HUDEP-2 (cell line): ENCODE results near the gene HRH1.
"Not testable (repeated sequence)": the region's sequence is repeated elsewhere in the genome, so short reads cannot be mapped to it uniquely, and the experiment has no call there.

Experiments used
- DNase-seq, 76 experiments: peaks; one replicate each; lab custom pipeline; 2025; ENCODE audit not compliant: unreplicated experiment in 76 of 76; lab: John Stamatoyannopoulos, UW

HRH1 gene, protein sequence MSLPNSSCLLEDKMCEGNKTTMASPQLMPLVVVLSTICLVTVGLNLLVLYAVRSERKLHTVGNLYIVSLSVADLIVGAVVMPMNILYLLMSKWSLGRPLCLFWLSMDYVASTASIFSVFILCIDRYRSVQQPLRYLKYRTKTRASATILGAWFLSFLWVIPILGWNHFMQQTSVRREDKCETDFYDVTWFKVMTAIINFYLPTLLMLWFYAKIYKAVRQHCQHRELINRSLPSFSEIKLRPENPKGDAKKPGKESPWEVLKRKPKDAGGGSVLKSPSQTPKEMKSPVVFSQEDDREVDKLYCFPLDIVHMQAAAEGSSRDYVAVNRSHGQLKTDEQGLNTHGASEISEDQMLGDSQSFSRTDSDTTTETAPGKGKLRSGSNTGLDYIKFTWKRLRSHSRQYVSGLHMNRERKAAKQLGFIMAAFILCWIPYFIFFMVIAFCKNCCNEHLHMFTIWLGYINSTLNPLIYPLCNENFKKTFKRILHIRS

DNA sequence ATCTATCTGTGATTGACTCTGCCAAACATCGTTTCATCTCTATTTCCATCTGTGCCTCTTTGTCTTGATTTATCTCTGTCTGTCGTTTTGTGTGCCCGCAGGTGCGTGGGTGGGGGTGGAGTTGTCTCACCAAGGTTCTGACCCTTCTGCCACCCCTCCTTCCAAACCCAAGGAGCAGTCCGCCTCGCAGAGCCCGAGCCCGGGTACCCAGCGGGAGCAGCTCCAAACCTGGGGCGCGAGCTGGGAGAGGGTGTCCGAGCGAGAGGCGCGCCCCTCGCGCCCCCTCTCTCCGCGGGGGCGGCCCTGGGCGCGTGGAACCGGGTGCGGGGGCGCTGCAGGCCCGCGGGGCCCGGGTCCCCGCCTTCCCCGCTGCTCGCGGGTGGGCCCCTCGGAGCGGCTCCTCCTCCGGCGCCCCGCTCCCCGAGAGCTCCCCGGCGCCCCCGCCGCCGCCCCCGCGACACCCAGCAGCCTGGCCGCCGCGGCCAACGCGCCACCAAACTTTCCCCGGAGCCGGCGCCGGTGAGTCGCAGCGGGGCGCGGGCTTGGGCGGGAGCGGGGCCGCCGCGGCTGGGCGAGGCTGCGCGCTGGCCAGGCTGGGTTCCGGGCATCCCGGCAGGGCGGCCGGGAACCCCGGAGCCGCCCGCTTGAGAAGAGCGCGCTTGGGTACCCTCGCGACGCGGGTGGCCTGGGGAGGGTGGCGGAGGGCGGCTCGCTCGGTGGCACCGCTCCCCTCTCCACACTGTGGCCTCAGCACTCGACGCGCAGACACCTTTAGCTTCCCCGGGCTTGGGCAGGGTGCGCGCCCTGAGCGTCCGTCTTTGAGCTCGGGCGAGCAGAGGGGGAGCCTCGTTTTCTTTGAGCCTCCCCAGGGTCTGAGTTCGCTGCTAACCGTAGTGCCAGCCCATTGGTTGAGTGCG, at the start of gene HRH1:
TSS of gene HRH1 (plus strand) at position 458 of the 917 bp plus-strand sequence. CDS start 104,545 bp downstream, outside the sequence.
- DNase-seq, result no peak

DNA sequence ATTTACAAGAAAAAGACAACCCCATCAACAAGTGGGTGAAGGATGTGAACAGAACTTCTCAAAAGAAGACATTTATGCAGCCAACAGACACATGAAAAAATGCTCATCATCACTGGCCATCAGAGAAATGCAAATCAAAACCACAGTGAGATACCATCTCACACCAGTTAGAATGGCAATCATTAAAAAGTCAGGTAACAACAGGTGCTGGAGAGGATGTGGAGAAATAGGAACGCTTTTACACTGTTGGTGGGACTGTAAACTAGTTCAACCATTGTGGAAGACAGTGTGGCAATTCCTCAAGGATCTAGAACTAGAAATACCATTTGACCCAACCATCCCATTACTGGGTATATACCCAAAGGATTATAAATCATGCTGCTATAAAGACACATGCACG, 41.0 kb upstream of the HRH1 start:
- not testable (repeated sequence) for DNase-seq

DNA sequence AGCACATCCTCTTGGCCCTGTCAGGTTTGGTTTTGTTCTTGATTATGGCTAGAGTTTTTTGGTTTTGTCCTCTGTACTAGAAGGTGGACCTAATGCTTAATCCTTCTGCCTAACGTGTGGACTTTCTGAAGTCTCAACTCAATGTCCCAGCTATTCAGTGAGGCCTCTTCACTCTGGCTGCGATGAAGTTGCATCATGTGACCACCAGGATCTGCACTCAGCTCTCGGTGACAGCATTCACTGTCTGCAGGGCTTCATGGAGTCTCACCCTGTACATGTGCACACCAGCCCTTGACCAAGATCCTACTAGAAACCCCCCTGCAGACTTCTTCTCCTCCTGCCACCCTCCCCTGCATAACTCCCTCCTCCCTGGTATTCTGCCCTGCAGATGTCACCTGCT, 38.7 kb upstream of the HRH1 start:
- DNase-seq, result no peak

DNA sequence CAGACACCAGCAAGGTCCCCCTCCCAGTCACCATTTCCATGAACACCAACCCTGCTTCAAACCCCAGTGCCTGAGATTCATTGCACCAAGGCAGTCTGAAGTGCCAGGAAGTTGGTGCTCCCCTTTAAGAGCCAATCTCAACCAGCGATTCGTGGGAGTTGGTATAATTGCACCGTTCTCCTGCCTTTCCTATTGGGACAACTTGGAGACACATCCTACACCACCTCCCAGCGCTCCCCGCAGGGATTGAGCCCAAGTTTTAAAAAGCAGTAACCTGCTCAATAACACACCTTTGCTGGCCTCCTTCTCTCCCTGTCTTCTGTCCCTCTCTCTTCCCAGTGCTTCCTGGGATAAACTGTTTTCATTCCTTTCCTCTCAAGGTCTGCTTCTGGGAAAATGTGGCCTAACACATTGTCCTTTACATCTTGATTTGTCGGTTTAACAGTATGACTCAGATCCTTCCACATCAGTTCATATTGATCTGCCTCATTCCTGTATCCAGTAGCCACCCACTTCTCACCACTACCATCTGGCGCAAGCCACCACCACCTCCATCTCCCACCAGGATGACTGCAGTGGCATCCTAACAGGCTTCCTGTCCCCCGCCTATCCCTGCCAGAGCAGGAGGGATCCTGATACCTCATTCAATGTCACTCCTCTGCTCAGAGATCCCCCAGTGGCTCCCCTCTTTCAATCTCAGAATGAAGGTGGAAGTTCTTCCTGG, 37.8 kb upstream of the HRH1 start:
- DNase-seq, result no peak

DNA sequence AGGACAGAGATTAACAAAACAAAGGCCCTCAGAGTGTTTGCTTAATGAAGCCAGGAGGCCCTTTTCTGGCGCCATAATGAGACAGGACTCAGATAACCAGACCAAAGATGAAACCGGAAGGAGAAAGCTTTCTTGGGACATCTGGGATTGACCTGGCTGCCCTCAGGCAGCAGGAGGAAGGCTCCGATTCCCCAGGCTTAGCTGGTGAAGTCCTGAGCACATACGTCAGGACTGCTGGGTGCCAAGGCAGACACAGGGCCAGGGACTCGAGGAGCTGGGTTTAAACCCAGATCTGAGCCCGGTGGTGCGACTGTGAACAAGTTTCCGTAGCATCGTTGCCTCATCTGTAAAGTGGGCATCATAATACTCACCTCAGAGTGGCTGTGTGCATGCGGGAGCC, 36.7 kb upstream of the HRH1 start:
- DNase-seq, result no peak

DNA sequence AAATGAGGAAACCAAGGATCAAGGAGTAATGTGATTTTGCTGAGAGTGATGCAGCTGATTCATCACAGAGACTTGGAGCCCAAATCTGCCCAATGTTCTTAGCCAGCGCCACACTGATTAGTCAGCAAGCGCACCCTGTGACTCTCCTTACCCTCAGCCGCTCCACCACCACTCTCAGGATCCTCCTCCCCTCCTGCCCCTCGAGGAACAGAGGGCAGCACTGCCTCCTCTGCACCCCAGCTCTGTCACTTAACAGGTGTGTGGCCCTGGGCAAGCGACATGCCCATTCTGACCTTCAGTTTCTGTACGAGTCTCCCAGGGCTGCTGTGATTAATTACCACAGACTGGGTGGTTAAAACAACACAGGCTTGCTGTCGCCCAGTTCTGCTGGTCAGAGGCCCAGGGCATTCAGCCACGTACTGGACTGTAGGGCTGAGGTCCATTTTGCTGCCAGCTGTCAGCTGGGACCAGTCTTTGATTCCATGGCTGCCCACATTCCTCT, 36.1 kb upstream of the HRH1 start:
- DNase-seq, result no peak

DNA sequence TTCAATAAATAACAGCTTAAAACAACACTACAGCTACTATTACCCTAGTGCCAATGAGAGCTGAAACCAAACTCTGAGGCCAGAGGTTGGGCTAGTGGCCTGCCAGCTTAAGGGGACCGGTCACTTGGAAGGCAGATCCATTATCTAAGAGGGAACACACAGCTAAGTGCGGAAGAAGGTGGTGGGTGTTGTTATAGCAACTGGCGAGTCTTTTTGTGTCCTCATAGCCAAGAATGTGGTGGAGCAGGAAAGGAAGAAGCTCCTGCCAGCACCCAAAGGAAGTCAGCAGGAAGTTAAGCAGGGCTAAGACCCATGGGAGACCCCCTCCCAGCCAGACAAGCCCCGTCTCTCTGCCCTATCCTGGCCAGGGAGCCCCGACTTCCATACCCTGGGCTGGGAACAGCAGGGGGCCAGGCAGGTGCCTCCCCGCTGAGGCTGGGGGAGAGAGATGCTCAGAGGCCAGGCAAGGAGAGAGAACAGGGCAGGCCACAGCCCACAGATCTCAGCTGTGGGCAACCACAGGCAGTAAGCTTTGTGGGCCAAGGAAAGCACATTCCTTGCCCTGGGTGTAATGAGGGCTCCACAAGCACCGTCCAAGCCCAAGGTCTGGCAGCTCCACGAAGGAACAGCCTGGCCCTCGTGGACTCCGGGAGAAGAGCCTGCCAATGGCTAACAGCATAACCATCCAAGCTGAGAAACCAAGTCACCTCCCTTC, 34.0 kb upstream of the HRH1 start:
- no peak for DNase-seq

DNA sequence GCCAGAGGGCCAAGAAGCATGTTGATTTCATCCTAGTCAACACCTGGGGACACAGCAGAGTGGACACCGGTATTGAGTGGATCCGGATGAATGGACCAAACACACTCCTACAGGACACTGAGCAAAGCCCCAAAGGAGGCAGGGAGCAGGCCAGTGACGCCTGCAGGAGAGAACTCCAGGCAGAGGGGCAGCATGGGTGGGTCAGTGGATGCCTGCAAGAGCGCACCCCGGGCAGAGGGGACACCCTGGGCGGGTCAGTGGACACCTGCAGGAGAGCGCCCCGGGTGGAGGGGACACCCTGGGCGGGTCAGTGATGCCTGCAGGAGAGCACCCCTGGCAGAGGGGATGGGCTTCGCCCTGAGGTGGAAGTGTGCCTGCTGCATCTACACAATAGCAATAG, 27.6 kb upstream of the HRH1 start:
- no peak for DNase-seq

DNA sequence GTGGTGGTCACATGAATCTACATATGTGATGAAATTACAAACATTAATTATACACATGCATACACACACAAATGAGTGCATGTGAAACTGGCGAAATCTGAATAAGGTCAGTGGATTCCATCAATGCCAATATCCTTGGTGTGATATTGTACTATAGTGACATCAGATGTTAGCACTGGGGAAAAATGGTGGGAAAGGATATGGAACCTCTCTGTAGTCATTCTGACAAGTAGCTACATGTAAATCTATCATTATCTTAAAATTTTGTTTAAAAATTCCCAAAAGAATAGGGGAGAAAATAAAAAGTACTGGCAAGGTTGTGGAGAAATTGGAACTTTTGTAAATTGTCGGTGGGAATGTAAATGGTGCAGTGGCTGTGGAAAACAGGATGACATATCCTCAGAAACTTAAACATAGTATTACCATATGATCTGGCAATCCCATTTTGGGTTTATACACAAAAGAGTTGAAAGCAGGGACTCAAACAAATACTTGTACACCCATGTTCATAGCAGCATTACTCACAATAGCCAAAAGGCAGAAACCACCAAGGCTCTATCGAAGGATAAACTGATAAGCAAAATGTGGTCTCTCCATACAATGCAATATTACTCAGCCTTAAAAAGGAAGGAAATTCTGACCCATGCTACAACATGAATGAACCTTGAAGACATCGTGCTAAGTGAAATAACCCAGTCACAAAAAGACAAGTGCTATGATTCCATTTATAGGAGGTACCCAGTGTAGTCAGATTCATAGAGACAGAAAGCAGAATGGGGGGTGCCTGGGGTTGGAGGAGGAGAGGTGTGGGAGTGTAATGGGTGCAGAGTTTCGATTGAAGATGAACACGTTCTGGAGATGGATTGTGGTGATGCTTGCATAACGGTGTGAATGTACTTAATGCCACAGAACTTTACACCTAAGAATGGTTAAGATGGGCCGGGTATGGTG, 25.3 kb upstream of the HRH1 start:
- DNase-seq, result no peak

DNA sequence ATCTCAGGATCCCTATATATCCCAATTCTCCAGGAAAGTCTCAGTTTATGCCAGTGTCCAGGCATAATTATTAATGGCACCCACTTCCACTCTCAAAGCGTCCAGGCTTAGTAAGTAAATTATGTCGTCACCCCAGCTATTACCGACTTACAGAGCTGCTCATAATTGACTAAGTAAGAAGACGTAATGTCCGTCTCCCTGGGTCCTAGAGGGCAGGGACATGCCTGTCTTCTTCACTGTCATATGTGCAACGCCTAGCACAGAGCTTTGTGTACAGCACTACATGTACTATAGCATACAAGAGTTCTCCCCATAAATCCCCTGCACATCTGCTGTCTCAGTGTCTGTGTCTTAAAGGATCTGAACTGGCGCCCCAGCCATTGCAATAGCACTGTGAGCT, 23.9 kb upstream of the HRH1 start:
- DNase-seq, result no peak

DNA sequence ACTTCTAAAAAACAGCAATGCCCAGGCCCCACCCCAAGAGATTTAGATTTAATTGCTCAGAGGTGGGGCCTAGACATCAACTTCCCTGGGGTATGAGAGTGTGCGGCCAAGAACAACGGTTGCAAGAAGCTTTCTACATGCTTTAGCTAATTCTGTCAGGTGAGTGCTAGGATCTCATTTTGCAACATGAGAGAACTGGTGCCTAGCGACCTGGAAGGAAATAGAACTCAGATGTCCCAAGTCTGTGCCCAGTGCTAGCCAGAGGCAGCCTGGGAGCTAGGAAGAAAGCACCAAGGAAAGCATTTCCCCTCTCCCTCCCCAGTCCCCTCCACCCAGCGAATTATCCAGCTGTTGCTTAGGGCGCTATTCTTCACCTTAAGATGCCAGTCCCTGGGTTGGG, 22.9 kb upstream of the HRH1 start:
- DNase-seq, result no peak

DNA sequence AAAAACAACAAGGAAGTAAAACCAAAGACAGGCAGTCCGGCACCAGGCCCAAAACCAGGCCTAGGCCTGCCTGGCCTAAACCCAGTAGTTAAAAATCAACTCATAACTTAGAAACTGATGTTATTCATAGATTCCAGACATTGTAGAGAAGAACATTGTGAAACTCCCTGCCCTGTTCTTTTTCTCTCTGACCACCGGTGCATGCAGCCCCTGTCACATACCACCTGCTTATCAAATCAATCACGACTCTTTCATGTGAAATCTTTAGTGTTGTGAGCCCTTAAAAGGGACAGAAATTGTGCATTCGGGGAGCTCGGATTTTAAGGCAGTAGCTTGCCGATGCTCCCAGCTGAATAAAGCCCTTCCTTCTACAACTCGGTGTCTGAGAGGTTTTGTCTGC, 22.4 kb upstream of the HRH1 start:
- not testable (repeated sequence) for DNase-seq

DNA sequence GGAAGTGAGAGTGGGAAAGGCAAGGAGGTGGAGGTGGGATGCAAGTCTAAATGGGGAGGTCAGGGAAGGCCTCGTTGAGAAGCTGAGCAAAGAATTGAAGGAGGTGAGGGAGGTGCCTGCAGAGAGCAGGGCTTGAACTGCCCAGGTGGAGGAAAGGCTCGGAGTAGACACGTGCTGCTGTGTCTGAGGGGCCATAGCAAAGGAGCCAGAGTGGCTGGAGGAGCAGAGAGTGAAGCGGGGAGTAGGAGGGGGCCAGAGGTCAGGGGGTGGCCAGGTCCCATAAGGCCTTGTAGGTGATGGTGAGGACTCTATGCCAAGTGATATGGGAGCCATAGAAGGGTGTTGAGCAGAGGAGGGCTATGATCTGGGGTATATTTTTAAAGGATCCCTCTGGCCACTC, 21.4 kb upstream of the HRH1 start:
- no peak for DNase-seq

DNA sequence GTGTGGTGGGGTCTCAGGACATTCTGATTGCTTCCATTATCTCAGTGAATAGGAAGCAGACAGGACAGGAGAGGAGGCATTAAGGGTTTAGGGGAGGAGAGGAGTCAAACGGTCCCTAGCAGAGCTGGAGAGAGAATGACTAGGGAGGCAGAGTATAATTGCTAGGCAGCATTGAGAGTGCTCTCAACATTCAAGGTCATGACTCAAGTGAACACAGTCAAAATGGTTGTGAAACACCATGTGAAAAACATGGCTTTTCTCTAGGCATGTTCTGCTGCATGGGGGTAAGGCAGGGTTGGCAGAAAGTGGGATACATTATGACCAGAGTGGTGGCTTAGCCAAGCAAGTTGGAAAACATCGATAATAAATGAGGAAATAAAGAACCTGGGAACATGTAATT, 19.5 kb upstream of the HRH1 start:
- DNase-seq, result no peak

DNA sequence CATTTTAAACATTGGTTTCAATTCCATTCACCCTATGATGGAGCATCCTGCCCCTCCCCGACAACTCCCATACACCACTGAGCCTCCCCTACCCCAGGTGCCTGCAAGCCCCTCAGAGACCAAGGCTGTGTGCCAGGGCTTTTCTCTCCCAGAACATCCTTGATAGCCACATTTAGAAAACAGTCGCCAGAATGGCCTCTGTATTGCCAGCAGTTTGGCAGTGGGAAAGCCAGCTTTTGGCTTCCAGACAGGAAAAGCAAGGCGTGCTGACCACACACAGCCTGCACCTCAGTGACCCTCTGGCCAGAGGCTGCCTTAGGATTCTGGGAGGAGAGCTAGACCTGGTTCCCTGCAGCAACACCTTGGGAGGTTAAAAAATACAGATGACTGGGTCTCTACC, 18.2 kb upstream of the HRH1 start:
- DNase-seq, result no peak

DNA sequence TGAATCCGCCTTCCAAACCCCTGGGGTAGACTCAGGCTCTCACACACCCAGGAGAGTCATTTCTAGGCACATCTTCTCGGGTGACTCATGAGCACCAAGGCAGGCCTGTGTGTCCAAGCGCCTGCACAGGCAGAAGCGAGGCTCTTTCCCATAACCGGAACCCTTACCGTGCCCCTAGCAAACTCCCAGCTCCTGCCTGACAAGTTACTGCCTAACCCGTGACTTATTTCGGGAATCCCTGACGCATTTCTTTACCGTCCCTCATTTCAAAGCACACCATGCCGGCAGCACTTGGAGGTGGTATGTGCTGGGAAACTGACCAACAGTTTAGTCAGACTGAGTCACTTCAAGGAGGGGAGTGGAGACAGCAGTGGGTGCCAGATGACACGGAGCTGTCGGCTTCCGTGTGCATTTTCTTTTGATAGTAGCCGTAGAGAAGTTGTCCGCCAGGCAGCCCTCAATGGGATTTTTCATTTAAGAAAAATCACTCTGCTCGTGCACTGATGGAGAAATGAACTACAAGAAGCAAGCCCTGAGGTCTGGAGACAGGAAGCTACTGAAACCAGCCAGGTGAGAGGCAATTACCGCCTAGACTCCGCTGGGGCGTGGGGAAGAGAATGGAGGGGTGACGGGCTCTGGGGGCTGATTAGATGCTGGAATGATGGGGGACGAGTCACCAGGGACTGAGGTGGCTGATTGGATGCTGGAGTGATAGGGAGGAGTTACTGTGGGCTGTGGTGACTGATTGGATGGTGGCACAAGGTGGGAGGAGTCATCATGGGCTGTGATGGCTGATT, 17.3 kb upstream of the HRH1 start:
- no peak for DNase-seq

DNA sequence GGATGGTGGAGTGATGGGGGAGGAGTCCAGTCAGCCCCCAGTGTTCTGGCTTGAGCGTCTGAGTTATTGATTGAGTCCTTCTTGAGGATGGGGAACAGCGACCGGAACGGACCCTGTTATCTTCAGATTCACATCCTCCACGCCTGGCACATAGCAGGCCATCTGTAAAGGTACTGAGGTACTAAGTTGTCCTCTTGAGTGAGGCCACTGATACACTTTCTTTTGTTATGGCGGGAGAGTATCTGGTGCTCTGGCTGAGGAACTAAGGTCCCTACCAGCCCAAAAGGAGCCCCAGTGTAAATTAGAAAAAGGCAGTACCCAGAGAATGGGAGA, 16.7 kb upstream of the HRH1 start:
- no peak for DNase-seq

DNA sequence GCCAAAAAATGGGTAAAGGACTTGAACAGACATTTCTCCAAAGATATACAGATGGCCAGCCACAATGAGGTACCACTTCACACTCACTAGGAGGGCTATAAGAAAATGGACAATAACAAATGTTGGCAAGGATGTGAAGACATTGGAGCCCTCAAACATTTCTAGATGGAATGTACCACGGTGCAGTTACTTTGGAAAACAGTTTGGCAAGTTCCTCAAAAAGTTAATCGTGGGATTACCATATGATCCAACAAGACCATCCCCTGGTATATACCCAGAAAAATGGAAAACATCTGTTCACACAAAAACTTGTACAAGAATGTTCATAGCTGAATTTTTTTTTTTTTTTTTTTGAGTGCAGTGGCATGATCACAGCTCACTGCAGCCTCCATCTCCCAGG, 15.9 kb upstream of the HRH1 start:
- DNase-seq, result no peak
